Measurements from ENCODE around the gene ST6GALNAC4. TPM values are rescaled to one million over a fixed set of nuclear protein-coding genes. Genes with fewer than 3 reads are reported as not detected.

Gene ST6GALNAC4
- total and polyA plus RNA-seq, 9 of the 15 experiments (the other 6 are each of a cell fraction or from before 2014, with no cell fraction given) = 2.6 to 43.1 (median 15.4) TPM

- TF ChIP-seq ZBTB7A (IDR thresholded peaks at IDR 0.05; ENCODE audit: borderline replicate concordance, control insufficient read depth, low read depth, low read length) = peak; percentile 87
- TF ChIP-seq ESRRA (IDR thresholded peaks at IDR 0.05; ENCODE audit: borderline replicate concordance, low read depth) = peak; percentile 80
- TF ChIP-seq MBD2 (IDR thresholded peaks at IDR 0.05; ENCODE audit: borderline replicate concordance, low read depth) = peak; percentile 76
- TF ChIP-seq POLR2A (conservative IDR thresholded peaks at IDR 0.05) = peak; percentile 82
- TF ChIP-seq ELF2 (CRISPR knock-in tag; IDR thresholded peaks at IDR 0.05) = peak; percentile 92
- peak; percentile 27 to 52; a peak in 2 of 4 replicates for TF ChIP-seq ARNT (IDR thresholded peaks at IDR 0.05)
- TF ChIP-seq HDAC1 (IDR thresholded peaks at IDR 0.05) = peak in 1 of 2 experiments; percentile 70; a peak in 2 of 4 replicates
- TF ChIP-seq CBX2 (IDR thresholded peaks at IDR 0.05; ENCODE audit: insufficient read depth, low read length, poor library complexity, severe bottlenecking) = no peak
- peak; percentile 99 for TF ChIP-seq ELF1 (tag; IDR thresholded peaks at IDR 0.05)
- TF ChIP-seq SMAD3 (CRISPR knock-in tag; conservative IDR thresholded peaks at IDR 0.05) = no peak; the same call in 1 of the 2 replicates
- TF ChIP-seq ATF7 (IDR thresholded peaks at IDR 0.05) = peak; percentile 49; the same call in 1 of the 2 replicates
- 0 out of 2 replicates have a peak, but pooled peaks have one; percentile 27 for TF ChIP-seq L3MBTL2 (IDR thresholded peaks at IDR 0.05)
- 0 out of 2 replicates have a peak, but pooled peaks have one; percentile 9 for TF ChIP-seq USF1 (CRISPR knock-in tag; IDR thresholded peaks at IDR 0.05)
- no peak for TF ChIP-seq CEBPZ (IDR thresholded peaks at IDR 0.05; ENCODE audit: borderline replicate concordance, low read depth, low read length)
- peak; percentile 91 for TF ChIP-seq RBM25 (IDR thresholded peaks at IDR 0.05; ENCODE audit: low read depth, low read length, severe bottlenecking)
- TF ChIP-seq FOXJ3 (CRISPR knock-in tag; IDR thresholded peaks at IDR 0.05) = no peak
- peak; percentile 35; the same call in 1 of the 2 replicates for TF ChIP-seq RUNX1 (IDR thresholded peaks at IDR 0.05; ENCODE audit: low read depth)
- no peak for TF ChIP-seq ATF2 (CRISPR knock-in tag; IDR thresholded peaks at IDR 0.05)
- TF ChIP-seq SMAD4 (CRISPR knock-in tag; conservative IDR thresholded peaks at IDR 0.05) = peak; percentile 52; the same call in 1 of the 2 replicates
- TF ChIP-seq STAG1 (CRISPR knock-in tag; IDR thresholded peaks at IDR 0.05; ENCODE audit: borderline replicate concordance) = 0 out of 2 replicates have a peak, but pooled peaks have one; percentile 12
- peak; percentile 89; the same call in 1 of the 2 replicates for TF ChIP-seq POLR2AphosphoS2 (IDR thresholded peaks at IDR 0.05; ENCODE audit: low read length)
- peak; percentile 72; the same call in 1 of the 2 replicates for TF ChIP-seq CBFB (CRISPR knock-in tag; IDR thresholded peaks at IDR 0.05)
- peak; percentile 77; the same call in 1 of the 2 replicates for TF ChIP-seq PHF8 (IDR thresholded peaks at IDR 0.05; ENCODE audit: borderline replicate concordance, low read length)
These were observed 20.8 kb upstream of the ST6GALNAC4 start, which contains the start of gene DPM2 (continued) for GRCh38 chr9:127937388-127938297.
